K562 (cell line): Measurements from ENCODE around the gene ARMC6. TPM values are rescaled to one million over a fixed set of nuclear protein-coding genes. Genes with fewer than 3 reads are reported as not detected.

ENCODE experiments used
- ADNP ChIP-seq: fragments of 200-800 bp; sonication (Bioruptor generic); IDR thresholded peaks from 2 replicates; pipeline ENCODE4 v1.6.1; 2016; ENCODE audit warnings: missing genetic modification characterization, missing compliant biosample characterization
- ARID2 ChIP-seq: fragments of 450-650 bp; IDR thresholded peaks from 2 replicates; pipeline ENCODE4 v1.6.1; 2017; ENCODE audit warnings: antibody characterized with exemption, mild to moderate bottlenecking
- ELF1 ChIP-seq: fragments of 200-800 bp; sonication (Bioruptor generic); IDR thresholded peaks from 2 replicates; pipeline ENCODE4 v1.6.1; 2016; ENCODE audit warnings: missing genetic modification characterization, missing compliant biosample characterization
- HMGN3 ChIP-seq: IDR thresholded peaks from 2 replicates; pipeline ENCODE4 v1.6.1; 2011; ENCODE audit warnings: borderline replicate concordance, low read depth, mild to moderate bottlenecking, mixed read lengths, low read length; ENCODE audit not compliant: insufficient read length; ENCODE audit errors: extremely low read depth
- MEIS2 ChIP-seq: fragments of 450-650 bp; IDR thresholded peaks from 2 replicates; pipeline ENCODE4 v1.6.1; 2014; ENCODE audit warnings: mild to moderate bottlenecking; ENCODE audit not compliant: partially characterized antibody
- NCOA1 ChIP-seq: fragments of 450-650 bp; IDR thresholded peaks from 2 replicates; pipeline ENCODE4 v1.6.1; 2016; ENCODE audit warnings: low read depth
- ZNF347 ChIP-seq: fragments of 450-650 bp; formaldehyde crosslinking; IDR thresholded peaks from 2 replicates; pipeline ENCODE4 v1.4.0; 2020; ENCODE audit warnings: low read depth, mild to moderate bottlenecking, moderate library complexity
- ZNF644 ChIP-seq: fragments of 200-800 bp; sonication (Bioruptor generic); IDR thresholded peaks from 2 replicates; pipeline ENCODE4 v1.6.1; 2016; ENCODE audit warnings: low read depth, missing genetic modification characterization, missing compliant biosample characterization
- ZNF696 ChIP-seq: fragments of 250-450 bp; sonication (Bioruptor Pico); conservative IDR thresholded peaks from 2 replicates; pipeline ENCODE4 v1.4.0; 2020; ENCODE audit warnings: mild to moderate bottlenecking, moderate library complexity
- polyA plus RNA-seq, 8 experiments: library from polyadenylated mRNA; depleted of rRNA in 4 of 8; stranded (reverse) in 5 of 8; unstranded in 3 of 8; fragments of >200 nt; fragmentation: Nextera tagmentation in 2 of 8; fragmentation: Illumina TruSeq in 1 of 8; extraction: Ambion mirVana in 2 of 8; extraction: Trizol in 1 of 8; gene quantifications; 2 replicates each; pipeline versions ENCODE4 v1.2.1 to v1.2.3, GENCODE V29; 2011 to 2014; ENCODE audit warnings: inconsistent platforms in 1 of 8, missing spikeins in 1 of 8
- total RNA-seq, 7 experiments: library from RNA; depleted of rRNA in 6 of 7; stranded (reverse); fragments of >200 nt in 6 of 7; fragmentation: Illumina TruSeq in 2 of 7; extraction: Trizol in 2 of 7; gene quantifications; 2 replicates each; pipeline versions ENCODE4 v1.2.1 to v1.2.3, GENCODE V29; 2011 to 2021; ENCODE audit warnings: low replicate concordance in 1 of 7
- TF ChIP-seq, protein P1 (sequence below): fragments of 250-450 bp; sonication (Bioruptor Pico); IDR thresholded peaks from 2 replicates; pipeline ENCODE4 v1.4.0; 2020
- TF ChIP-seq, protein P2 (sequence below), 2 experiments: fragments of 450-650 bp; formaldehyde crosslinking in 1 of 2; IDR thresholded peaks; 2 replicates each; pipeline versions ENCODE4 v1.4.0 to v1.6.1; 2014 to 2020; ENCODE audit warnings: mild to moderate bottlenecking in 2 of 2, borderline replicate concordance in 1 of 2, low read depth in 1 of 2

The ARMC6 gene
- total and polyA plus RNA-seq, 9 of the 15 experiments (the other 6 are each of a cell fraction or from before 2014, with no cell fraction given), result 2.1 to 93.4 (median 63.6) TPM

DNA sequence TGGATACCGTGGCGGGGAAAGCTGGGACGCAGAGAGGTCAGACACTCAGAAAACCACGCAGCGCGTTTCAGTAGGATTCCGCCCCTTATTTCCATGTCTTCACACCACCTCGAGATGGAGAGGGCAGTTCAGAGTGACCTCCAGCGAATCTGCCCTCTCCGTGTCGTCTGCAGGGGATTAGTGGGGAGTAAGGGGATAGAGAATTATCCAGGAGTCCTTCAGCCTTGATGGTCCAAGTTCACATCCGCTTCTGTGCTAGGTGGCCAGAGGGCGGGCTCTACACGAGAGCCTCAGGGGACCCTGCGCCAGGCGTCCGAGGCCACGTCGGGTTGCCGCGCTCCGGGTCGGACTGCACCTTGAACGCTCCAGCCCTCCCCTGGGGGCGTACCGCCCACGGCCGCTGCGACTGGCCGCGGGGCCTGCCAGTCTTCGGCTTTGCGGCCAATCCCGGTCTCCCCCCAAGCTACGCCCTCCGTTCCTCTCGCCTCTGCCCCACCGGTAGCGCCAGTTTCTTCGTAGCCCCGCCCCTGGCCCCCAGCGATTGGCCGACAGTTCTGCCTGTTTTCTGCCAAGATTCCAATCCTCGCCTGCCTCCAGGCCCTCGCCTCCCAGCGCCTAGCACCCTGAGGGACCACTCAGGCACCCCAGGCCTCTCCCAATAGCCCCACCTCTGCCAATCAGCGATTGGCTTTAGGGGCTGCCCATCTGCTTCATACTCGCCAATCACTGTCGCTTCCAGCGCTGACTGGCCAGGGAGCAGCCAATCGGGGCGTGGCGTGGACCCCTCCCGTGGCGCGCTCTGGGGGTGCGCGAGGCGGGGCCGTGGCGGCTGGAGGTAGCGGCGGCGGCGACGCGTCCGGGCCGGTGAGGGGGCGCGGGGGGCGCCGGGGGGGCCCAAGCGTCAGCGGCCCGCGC is 30.0 kb downstream of the ARMC6 start, which contains the start of gene SLC25A42 (continued):
- TF ChIP-seq, protein P1, sequence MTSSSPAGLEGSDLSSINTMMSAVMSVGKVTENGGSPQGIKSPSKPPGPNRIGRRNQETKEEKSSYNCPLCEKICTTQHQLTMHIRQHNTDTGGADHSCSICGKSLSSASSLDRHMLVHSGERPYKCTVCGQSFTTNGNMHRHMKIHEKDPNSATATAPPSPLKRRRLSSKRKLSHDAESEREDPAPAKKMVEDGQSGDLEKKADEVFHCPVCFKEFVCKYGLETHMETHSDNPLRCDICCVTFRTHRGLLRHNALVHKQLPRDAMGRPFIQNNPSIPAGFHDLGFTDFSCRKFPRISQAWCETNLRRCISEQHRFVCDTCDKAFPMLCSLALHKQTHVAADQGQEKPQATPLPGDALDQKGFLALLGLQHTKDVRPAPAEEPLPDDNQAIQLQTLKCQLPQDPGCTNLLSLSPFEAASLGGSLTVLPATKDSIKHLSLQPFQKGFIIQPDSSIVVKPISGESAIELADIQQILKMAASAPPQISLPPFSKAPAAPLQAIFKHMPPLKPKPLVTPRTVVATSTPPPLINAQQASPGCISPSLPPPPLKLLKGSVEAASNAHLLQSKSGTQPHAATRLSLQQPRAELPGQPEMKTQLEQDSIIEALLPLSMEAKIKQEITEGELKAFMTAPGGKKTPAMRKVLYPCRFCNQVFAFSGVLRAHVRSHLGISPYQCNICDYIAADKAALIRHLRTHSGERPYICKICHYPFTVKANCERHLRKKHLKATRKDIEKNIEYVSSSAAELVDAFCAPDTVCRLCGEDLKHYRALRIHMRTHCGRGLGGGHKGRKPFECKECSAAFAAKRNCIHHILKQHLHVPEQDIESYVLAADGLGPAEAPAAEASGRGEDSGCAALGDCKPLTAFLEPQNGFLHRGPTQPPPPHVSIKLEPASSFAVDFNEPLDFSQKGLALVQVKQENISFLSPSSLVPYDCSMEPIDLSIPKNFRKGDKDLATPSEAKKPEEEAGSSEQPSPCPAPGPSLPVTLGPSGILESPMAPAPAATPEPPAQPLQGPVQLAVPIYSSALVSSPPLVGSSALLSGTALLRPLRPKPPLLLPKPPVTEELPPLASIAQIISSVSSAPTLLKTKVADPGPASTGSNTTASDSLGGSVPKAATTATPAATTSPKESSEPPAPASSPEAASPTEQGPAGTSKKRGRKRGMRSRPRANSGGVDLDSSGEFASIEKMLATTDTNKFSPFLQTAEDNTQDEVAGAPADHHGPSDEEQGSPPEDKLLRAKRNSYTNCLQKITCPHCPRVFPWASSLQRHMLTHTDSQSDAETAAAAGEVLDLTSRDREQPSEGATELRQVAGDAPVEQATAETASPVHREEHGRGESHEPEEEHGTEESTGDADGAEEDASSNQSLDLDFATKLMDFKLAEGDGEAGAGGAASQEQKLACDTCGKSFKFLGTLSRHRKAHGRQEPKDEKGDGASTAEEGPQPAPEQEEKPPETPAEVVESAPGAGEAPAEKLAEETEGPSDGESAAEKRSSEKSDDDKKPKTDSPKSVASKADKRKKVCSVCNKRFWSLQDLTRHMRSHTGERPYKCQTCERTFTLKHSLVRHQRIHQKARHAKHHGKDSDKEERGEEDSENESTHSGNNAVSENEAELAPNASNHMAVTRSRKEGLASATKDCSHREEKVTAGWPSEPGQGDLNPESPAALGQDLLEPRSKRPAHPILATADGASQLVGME (CRISPR knock-in tag), result 0 out of 2 replicates have a peak, but pooled peaks have one; percentile 54
- no peak for TF ChIP-seq ZNF696 (CRISPR knock-in tag)
- no peak for TF ChIP-seq ELF1
- TF ChIP-seq ZNF347 (CRISPR knock-in tag), result no peak
- no peak for TF ChIP-seq NCOA1
- no peak for TF ChIP-seq ZNF644
- TF ChIP-seq ADNP, result no peak
- TF ChIP-seq, protein P2, sequence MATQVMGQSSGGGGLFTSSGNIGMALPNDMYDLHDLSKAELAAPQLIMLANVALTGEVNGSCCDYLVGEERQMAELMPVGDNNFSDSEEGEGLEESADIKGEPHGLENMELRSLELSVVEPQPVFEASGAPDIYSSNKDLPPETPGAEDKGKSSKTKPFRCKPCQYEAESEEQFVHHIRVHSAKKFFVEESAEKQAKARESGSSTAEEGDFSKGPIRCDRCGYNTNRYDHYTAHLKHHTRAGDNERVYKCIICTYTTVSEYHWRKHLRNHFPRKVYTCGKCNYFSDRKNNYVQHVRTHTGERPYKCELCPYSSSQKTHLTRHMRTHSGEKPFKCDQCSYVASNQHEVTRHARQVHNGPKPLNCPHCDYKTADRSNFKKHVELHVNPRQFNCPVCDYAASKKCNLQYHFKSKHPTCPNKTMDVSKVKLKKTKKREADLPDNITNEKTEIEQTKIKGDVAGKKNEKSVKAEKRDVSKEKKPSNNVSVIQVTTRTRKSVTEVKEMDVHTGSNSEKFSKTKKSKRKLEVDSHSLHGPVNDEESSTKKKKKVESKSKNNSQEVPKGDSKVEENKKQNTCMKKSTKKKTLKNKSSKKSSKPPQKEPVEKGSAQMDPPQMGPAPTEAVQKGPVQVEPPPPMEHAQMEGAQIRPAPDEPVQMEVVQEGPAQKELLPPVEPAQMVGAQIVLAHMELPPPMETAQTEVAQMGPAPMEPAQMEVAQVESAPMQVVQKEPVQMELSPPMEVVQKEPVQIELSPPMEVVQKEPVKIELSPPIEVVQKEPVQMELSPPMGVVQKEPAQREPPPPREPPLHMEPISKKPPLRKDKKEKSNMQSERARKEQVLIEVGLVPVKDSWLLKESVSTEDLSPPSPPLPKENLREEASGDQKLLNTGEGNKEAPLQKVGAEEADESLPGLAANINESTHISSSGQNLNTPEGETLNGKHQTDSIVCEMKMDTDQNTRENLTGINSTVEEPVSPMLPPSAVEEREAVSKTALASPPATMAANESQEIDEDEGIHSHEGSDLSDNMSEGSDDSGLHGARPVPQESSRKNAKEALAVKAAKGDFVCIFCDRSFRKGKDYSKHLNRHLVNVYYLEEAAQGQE (IDR thresholded peaks at IDR 0.05; ENCODE audit: borderline replicate concordance), result no peak
- TF ChIP-seq, protein P2 (CRISPR knock-in tag; IDR thresholded peaks at IDR 0.05; ENCODE audit: low read depth), result no peak
- TF ChIP-seq ARID2, result no peak
- TF ChIP-seq HMGN3, result peak; percentile 78
- TF ChIP-seq MEIS2, result peak; percentile 24
